CD4-positive, alpha-beta T cell treated with Interleukin-21 for 1 hour (primary cell): ENCODE measurements around the gene LPIN1.

ENCODE experiments used
- DNase-seq: peaks from one replicate; pipeline ENCODE4 v3.0.0-alpha.2; 2020

LPIN1 gene

DNA sequence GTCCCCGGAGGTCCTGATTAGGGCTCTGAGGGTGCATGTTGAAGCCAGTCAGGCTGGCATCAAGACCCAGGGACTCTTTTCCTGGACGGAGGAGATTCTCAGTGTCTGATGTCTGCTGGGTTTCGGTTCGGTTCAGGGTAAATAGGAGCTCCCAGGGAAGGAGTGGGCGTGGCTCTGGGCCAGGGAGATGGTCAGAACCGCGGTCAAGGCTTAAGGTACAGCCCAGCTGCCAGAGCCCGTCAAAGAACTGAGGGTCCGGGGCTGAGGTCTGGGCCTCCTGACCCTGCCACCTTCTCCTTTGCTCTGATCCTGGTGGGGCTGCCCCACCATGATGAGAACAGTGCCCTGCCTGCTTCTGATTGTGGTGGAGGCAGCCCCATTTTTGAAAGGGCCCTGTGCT, 39.8 kb downstream of the LPIN1 start:
- no peak for DNase-seq

DNA sequence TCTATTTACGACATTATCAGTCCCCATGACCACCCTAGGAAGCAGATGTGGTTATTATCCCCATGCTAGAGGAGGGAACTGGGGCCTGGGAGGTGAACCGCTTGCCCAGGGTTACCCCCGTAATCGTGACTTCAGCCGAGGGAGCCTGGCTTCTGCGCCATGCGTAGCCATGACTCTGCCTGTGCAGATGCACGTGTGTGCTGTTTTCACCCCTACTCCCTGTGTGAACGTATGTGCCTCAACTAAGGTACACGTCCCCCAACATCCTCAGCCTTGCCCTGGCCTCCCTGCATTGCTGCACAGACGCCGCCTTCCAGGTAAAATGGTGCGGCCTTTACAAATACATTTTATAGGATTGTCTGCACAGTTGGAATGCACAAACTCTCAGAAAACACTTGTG, 40.2 kb downstream of the LPIN1 start:
- DNase-seq = no peak

DNA sequence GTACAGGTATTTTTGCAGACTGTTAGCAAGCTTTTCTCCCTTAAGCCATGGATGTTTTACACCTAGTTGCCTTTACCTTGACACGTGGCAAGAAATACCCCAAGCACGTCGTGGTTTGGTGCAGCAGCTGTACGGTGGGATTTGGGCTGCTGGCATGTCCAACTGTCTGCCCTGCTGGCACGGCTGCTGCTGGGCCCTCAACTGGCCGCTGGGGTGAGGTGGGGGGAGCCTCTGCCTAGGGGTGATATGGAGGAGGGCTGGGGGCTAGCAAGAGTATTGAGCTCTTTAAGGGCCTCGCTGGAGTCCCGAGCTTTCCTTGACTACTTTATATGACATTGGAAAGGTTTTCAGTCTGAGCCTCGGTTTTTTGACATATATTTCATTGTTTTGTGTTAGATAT, 41.6 kb downstream of the LPIN1 start:
- DNase-seq = no peak

DNA sequence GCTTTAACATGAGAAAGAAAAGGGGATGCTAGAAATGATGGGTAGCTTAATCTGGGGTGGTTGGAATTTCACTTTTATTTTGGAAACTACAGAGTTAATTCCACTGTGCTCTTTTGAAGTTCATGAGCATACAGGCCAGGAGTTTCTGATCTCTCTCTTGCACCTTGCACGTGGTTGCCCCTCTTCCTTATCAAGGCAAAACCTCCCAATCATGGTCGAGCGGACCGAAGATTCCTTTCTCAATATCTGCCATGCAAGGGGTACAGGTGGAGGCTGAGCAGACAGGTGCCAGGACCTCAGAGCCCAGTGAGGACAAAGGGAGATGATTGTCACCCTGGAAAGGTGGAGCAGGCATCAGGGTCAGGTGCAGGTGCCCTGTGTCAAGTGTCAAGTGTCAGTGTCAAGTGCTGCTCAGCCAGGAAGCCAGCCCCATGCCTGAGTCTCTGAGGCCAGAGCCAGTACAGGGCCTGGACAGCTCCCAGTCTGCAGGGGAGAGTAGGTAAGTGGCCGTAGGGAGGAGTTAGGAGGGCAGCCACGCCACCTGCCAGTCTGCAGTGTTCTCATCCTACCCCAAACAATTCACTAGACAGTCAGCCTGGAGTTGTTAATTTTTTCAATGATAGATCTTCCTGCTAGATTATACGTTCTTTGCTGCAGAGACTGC, 42.2 kb downstream of the LPIN1 start:
- no peak for DNase-seq

DNA sequence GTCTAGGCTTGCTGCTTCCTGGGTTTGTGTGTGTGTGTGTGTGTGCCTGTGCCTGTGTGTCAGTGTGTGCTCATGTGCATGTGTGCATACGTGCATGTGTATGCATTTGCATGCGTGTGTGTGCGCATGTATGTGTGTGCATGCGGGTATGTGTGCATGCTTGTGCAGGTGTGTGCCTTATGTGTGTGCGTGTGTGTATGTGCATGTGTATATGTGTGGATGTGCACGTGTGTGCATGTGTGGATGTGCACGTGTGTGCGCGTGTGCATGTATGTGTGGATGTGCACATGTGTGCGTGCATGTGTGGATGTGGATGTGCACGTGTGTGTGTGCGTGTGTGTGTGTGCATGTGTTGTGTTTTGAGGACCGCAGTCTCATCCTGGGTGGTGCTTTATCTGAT, 42.8 kb downstream of the LPIN1 start:
- DNase-seq = no peak

DNA sequence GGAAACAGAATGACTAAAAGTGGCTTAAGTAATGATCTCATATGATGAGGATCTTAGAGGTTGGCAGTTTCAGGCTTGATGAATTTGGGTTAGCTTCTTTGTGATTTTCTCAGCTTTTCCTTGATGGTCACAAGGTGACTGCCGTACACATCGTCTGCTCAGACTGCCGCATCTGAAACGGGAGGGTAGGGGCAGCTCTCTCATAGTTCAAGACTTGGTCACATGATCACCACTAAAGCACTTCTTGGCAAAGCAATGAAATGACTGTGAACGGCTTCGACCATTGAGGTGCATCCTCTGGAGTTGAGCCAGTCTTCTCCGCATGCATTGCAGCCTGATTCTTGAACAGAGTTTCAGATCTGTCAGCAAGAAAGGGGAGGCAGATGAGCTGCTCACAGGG, 43.8 kb downstream of the LPIN1 start:
- DNase-seq = no peak

DNA sequence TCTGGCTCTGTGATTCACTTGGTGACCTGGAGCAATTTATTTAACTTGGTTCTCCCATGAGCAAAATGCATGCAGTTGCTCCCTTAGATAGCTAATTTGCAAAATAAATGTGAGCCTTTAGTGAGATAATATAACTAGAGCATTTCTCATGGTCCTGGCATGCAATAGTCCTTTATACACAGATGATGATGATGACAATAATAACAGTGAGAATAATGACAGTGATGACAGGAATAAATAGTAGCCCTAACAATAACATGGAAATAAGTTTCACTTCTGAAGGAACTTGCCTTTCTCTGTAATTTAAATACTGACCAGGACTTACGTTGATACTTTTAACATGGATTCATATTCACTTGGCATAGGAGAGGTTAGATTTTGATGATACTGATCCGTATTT, 49.2 kb downstream of the LPIN1 start:
- no peak for DNase-seq

DNA sequence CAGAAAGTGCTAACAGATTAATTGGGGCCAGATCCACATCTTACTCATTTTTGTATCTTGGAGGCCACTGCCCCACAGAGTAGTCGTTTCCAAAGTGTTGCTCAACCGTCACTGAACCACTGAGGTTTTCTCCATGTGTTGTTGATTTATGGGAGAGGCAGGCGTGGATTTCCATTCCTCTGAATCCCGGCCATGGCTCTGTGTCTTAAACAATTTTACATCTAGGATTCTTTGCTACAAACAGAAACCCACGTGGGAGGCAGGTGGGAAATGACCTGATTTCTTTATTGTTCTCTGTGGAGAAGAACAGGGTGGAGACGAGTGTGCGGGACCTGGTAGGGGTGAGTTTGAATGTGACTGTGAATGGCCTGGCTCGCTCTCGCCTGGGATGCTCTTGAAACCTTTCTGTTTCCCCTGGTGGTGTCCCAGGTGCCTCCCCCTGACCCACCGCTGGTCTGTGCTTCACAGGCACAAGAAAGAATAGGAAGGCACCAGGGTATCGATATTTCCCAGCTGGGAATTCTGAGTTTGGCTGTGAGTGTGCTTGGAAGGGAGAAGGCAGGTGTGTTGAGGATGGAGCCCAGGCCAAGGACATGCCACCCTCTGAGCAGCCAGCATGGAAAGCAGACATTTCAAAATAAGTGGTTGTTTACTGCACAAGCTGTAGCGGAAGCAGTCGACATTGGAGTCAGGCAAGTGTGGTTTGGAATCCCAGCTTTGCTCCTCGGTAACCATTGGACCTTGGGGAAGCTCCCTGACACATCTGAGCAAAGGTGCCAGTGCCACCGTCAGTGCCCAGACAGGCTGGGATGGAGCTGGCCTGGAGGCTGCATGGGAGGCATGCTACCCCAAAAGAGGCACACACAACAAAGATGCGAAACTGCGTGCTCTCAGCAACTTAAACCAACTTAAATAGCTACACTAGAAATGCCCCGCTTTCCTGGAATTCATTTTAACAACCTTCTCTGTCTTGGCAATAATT, 50.0 kb downstream of the LPIN1 start:
- no peak for DNase-seq

DNA sequence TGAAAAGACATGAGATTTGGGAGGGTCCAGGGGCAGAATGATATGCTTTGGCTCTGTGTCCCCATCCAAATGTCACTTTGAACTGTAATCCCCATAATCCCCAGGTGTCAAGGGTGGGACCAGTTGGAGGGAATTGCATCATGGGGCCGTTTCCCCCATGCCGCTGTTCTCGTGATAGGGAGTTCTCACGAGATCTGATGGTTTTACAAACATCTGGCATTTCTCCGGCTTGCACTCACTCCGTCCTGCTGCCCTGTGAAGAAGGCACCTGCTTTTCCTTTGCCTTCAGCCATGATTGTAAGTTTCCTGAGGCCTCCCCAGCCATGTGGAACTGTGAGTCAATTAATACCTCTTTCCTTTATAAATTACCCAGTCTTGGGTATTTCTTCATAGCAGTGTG, 51.4 kb downstream of the LPIN1 start:
- no peak for DNase-seq

DNA sequence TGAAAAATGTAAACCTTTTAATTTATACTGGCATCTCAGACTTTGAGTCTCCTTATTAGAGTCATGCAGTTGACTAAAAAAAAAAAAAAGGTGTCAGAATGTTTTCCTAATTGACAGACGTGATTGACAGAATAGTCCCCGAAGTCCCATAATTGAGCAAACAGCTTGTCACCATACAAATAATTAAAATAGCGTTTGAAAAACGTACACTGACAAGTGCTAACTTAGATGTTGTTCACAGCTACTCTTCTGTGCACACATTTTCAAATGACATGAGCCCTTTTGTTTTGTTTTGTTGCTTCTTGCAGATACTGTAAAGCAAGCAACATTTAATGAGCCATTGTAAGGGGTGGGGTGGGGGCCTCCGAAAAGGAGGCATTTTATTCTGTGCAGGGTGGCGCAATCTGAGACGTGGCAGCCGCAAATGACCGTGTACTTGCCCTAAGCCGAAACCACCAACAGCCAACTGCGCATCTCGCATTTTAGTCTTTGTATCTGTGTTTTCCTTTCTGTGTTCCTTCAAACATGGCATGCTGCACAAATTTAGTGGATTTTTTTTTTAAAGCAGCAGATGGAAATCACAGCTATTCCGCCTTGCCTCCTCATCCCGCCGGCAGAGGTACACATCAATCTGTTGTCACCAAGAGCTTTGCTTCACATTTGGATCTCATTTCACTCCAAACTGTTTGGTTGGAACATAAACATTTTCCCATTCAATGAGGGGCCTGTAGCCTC, 52.4 kb downstream of the LPIN1 start:
- DNase-seq = no peak

DNA sequence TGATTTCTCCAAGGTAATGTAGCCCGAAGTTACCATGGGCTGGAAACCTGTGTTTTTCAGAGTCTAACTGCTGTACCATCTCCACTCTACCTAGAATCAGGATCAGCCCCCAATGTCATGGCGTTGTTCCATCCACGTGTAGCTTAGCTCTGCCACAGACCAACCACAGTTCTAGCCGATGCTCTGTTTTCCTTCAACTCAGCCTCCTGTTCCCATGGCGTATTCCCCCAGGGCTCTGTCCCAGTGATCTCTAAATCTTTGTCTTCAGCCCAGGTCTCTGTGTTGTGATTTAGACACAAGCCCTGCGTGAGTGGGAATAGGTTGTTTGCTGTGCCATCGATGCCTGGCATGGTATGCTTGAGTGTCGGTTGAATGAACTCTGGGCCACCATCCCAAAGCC, 53.4 kb downstream of the LPIN1 start:
- no peak for DNase-seq

DNA sequence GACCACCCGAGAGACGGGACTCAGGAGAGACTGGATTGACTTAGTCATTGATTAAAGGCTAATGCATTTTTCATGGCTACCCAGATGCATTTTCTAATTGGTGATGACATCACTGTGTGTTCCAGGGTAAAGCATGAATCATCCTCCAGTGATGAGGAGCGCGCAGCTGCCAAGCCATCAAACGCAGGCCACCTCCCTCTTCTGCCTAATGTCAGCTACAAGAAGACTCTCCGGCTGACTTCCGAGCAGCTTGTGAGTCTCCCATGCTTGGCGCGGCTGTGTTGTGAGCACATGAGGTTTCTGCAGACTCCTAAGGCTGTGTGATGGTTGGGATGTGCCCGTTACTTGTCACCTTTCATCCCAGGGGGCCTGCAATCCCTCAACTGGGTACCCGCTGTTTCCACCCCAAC, 56.4 kb downstream of the LPIN1 start:
- DNase-seq = no peak

DNA sequence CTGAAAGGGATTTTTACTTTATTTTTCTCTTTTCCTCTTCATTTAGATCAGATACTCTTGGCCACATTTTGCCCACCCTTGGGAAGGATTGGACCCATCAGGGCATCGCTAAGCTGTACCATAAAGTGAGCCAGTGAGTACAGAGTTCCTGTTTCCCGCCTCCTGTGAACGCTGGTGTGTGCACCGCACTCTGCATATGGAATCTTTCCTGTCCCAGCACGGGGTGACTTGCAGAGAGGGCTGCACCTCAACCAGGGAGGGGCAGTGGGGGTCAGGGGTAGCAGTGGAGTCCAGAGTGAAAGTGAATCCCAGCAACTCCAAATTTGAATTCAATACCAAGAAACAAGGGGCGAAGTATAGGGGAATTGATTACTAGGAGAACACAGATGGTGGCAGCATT, 58.6 kb downstream of the LPIN1 start:
- DNase-seq = no peak

DNA sequence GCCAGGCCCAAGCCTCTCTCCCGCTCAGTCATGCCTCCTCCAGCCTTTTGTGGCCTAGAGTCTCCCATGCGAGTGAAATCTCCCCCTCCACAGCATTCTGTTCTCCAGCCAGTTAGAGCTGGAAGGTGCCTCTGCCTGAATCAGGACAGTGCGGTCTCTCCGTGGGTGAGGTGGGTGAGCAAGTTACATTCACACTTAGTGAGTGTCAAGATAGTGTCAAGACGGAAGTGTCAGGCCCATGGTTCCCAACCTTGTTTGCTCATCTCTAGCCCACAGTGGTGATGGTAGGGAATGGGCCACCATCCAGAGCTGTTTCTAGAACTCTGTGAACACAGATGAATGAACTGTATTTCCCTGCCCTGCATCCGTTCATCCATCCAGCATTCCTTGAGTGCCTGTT, 59.5 kb downstream of the LPIN1 start:
- no peak for DNase-seq

DNA sequence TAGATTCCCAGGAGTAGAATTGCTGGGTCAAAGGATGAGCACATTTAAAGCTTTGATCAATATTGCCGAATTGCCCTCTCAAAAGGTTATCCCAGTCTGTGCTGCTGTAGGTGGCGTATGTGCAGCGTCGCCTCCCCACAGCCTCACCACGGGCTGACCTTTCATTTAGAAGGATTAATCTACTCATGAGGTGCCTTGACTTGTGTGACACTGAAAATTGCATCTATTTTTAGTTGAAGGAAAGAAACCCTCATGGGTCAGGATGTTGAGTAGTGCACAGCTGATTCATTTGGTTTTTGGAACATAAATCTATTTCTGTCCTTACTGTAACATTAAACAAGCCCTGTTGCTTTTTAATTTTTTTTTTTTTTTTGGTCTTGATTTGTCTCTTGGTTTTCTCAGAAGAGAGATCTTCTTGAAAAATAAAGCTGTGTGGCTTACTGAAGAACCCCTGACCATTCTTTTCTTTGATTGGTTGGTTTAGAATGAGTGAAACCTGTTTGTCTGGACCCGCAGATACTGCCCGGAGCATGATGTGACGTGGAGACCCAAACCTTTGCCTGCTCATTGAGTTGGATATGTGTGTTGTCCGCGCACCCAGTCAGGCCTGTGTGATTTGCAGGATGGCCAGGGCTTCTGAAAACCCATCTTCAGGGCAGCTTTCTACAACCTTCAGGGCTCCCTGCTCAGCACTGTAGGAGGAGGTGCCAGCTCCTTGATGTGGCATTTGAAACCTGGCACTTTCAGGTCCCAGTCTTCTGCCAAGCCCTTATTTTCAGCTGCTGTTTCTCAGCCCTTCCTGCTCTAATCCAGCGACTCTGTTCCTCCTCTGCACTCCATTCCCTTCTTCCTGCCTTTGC, 61.0 kb downstream of the LPIN1 start:
- DNase-seq = no peak

DNA sequence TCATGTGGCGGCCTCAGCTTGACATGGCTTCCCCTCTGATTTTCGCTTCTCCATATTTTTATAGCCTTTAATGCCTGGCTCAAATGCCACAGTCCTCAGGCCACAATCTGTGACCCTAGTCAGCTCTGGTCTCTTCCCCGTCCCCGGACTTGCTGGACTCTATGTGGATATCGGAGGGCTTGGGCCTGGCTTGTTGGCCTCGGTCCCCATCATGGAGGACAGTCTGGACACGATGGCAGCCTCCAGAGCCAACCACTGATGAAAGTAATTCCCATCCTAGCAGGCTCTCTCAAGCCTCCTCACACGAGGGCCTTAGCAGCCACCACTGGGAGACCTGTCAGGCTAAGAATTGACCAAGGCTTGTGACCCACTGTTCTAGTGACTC, 61.6 kb downstream of the LPIN1 start:
- no peak for DNase-seq

DNA sequence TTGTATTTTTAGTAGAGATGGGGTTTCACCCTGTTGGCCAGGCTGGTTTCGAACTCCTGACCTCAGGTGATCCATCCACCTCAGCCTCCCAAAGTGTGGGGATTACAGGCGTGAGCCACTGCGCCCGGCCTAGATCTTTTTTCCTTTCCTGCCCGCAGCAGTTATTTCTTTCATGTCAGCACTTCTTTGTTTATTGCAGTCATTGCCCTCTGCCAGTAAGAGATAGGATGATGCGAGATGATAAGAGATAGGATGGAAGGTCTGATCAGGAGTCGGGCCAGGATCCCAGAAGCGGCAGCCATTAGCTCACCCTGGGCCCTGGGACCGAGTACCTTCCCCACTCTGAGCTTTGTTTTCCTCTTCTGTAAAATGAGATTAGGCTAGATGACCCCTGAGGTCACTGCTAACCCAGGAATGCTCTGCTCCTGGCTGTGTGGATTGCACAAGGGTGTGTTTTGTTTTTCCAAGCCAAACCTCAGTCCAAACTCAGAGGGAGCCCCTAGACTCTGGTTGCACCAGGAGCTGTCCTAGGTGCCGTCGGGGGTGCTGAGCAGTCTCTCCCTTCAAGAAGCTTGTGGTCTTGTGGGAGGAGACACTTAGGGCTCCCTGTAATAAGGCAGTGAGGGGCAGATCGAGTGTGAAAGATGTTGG, 63.3 kb downstream of the LPIN1 start:
- DNase-seq = no peak

DNA sequence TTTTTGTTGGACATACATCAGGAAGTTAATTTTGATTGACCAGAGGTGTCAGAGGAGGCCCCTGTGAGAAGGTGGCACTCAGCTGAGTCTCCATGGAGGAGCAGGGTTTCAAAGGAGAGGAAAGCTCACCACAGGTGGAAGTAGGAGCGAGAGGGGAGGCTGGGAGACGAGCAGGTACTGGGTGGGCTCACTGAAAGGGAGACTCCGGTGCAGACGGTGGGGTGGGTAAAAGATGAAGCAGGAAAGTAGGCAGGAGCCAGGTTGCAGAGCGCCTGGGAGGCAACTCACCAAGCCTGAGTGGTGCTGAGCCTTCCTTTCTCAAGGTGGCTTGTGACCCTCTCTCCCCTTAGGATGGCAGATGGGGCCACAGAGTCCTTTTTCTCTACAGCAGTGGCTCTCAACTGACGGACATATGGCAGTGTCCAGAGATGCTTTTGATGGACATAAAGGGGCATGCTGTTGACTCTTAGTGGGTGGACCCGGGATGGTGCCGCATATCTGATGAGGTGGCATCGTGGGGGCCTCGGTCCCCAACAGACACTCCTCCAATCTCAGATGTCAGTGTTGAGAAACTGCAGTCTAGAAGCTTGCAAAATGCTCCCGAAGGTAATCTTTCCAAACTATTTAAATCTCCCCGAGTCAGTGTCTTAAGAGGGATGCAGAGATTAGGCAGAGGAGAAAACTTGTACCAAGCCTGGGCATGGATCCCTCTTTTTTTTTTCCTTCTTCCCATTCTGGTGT, 64.0 kb downstream of the LPIN1 start:
- no peak for DNase-seq

DNA sequence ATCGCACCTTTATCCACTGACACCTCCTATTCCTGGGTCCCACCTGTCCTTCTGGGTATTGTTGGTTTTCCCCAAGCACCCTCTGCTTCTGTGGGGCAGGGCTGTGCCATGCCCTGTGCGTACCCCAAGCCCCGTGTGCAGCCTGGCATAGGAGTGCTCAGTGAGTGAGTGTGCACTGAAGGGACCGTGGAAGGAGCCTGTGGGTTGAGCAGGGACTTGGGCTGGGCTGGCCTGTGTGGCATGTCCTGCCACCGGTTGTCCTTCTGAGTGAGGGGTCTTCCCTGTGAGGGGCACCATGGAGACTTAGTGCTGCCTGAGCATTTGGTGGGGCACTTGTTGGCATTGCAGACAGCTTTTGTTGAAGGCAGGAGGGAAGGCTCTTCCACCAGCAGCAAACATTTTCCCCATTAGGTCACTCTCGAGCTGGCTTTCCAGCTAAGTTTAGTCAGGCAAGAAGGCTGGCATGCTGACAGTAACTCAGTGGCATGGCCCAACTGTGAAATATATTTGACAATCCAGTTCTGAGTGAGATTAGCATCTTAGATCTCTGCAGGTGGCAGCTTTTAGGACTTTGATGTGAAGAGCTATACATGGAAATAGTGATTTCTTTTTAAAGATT, 64.7 kb downstream of the LPIN1 start:
- no peak for DNase-seq

DNA sequence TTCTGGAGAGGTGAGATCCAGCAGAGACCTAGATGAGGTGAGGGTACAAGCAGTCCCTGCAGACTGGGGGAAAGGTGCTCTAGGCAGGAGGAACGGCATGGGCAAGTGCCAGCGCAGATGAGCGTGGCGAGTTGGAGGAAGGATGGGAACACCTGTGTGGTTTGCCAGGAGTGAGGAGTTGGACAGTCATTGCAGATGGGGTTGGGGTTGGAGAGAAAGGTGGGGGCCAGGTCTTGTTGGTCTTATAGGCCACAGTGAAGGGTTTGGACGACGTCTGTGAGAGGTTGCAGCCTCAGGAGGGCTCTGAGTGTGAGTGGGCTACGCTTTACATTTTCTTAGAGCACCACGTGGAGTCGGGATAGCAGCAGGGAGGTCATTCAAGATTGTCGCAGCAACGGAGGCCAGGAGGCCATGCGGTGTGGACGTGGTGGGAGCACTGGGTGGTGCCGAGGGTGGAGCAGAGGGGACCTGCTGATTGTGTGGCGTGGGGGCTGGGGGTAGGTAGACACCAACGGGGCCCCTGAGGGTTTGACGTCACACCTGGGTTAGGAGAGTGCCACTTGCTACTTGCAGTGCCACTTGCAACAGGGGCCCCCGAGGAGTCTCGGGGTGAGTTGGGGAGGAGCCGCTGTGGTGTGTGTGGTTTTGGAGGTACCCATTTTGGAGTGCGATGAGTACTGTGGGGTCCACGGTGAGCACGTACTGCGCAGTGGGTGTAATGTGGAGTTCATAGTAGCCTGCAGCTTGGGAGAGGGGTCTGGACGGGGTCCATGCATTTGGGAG, 66.2 kb downstream of the LPIN1 start:
- no peak for DNase-seq
